Measurements from ENCODE around the gene TNRC6C. TPM values are rescaled to one million over a fixed set of nuclear protein-coding genes. Genes with fewer than 3 reads are reported as not detected.
A peak's percentile ranks its signal among the peaks of the same experiment; 100 is the strongest.

The TNRC6C gene
- total and polyA plus RNA-seq, 9 donors = 8.1 to 11.1 (median 8.8) TPM

- Histone ChIP-seq H3K27me3 (ENCODE audit: control insufficient read depth, insufficient read depth, low read length) (peaks cover 23% of the 10 kb centered on the region), H3K4me1 (ENCODE audit: control insufficient read depth, insufficient read depth, low read length) (peaks cover 6% of the 10 kb centered on the region), H3K27ac (ENCODE audit: low read length) (no peak overlapping the region), H3K36me3 (ENCODE audit: control insufficient read depth, insufficient read depth, low read length) (no peaks in the 10 kb centered on the region), H3K4me3 (ENCODE audit: low read length) (no peak overlapping the region), H3K9me3 (replicated peaks; ENCODE audit: control insufficient read depth, low read depth, low read length) (no peaks in the 10 kb centered on the region)
- peak; percentile 19 for DNase-seq
- WGBS (ENCODE audit: insufficient coverage) = 80% methylated on average over 2 of the region's 6 CpGs
These were observed 11.4 kb upstream of the TNRC6C start for GRCh38 chr17:77946900-77947645.

GRCh38 chr17:77948690-77949114 is 9.8 kb upstream of the TNRC6C start:
- Histone ChIP-seq H3K9me3 (replicated peaks; ENCODE audit: control insufficient read depth, low read depth, low read length) (no peaks in the 10 kb centered on the region), H3K27ac (ENCODE audit: low read length) (no peak overlapping the region), H3K4me3 (ENCODE audit: low read length) (no peak overlapping the region), H3K36me3 (ENCODE audit: control insufficient read depth, insufficient read depth, low read length) (no peaks in the 10 kb centered on the region), H3K27me3 (ENCODE audit: control insufficient read depth, insufficient read depth, low read length) (peaks cover 38% of the 10 kb centered on the region), H3K4me1 (ENCODE audit: control insufficient read depth, insufficient read depth, low read length) (peaks cover 6% of the 10 kb centered on the region)
- no CpG with 5 or more reads among the region's 3 CpGs for WGBS (ENCODE audit: insufficient coverage)
- DNase-seq = peak; percentile 26

- 46% methylated on average over 5 of the region's 5 CpGs for WGBS (ENCODE audit: insufficient coverage)
- DNase-seq = no peak
- no peak overlapping the region for H3K27ac ChIP-seq (ENCODE audit: low read length)
These were observed 7.4 kb upstream of the TNRC6C start for GRCh38 chr17:77951123-77951522.

GRCh38 chr17:77952368-77952767 is 6.1 kb upstream of the TNRC6C start:
- Histone ChIP-seq H3K9me3 (replicated peaks; ENCODE audit: control insufficient read depth, low read depth, low read length) (no peaks in the 10 kb centered on the region), H3K4me1 (ENCODE audit: control insufficient read depth, insufficient read depth, low read length) (no peaks in the 10 kb centered on the region), H3K36me3 (ENCODE audit: control insufficient read depth, insufficient read depth, low read length) (no peaks in the 10 kb centered on the region), H3K27me3 (ENCODE audit: control insufficient read depth, insufficient read depth, low read length) (peaks cover 54% of the 10 kb centered on the region), H3K27ac (ENCODE audit: low read length) (no peak overlapping the region), H3K4me3 (ENCODE audit: low read length) (no peak overlapping the region)
- no peak for DNase-seq
- 88% methylated on average over 4 of the region's 5 CpGs for WGBS (ENCODE audit: insufficient coverage)

More at GRCh38 chr17:77951123-77951522, 7.4 kb upstream of the TNRC6C start:
- H3K9me3 ChIP-seq (replicated peaks; ENCODE audit: control insufficient read depth, low read depth, low read length) = no peaks in the 10 kb centered on the region
- no peaks in the 10 kb centered on the region for H3K4me1 ChIP-seq (ENCODE audit: control insufficient read depth, insufficient read depth, low read length)
- H3K4me3 ChIP-seq (ENCODE audit: low read length) = no peak overlapping the region
- H3K36me3 ChIP-seq (ENCODE audit: control insufficient read depth, insufficient read depth, low read length) = no peaks in the 10 kb centered on the region
- peaks cover 44% of the 10 kb centered on the region for H3K27me3 ChIP-seq (ENCODE audit: control insufficient read depth, insufficient read depth, low read length)

GRCh38 chr17:77957235-77957856 is 1.2 kb upstream of the TNRC6C start:
- WGBS (ENCODE audit: insufficient coverage) = 7% methylated on average over 6 of the region's 24 CpGs
- Histone ChIP-seq H3K27ac (ENCODE audit: low read length) (no peak overlapping the region), H3K36me3 (ENCODE audit: control insufficient read depth, insufficient read depth, low read length) (no peaks in the 10 kb centered on the region), H3K27me3 (ENCODE audit: control insufficient read depth, insufficient read depth, low read length) (peaks cover 51% of the 10 kb centered on the region), H3K4me3 (ENCODE audit: low read length) (peak overlapping the region; percentile 70), H3K4me1 (ENCODE audit: control insufficient read depth, insufficient read depth, low read length) (peaks cover 14% of the 10 kb centered on the region), H3K9me3 (replicated peaks; ENCODE audit: control insufficient read depth, low read depth, low read length) (no peaks in the 10 kb centered on the region)
- DNase-seq = peak; percentile 35

- Histone ChIP-seq H3K4me1 (ENCODE audit: control insufficient read depth, insufficient read depth, low read length) (peaks cover 14% of the 10 kb centered on the region), H3K27me3 (ENCODE audit: control insufficient read depth, insufficient read depth, low read length) (peaks cover 37% of the 10 kb centered on the region), H3K36me3 (ENCODE audit: control insufficient read depth, insufficient read depth, low read length) (no peaks in the 10 kb centered on the region), H3K9me3 (replicated peaks; ENCODE audit: control insufficient read depth, low read depth, low read length) (no peaks in the 10 kb centered on the region), H3K27ac (ENCODE audit: low read length) (no peak overlapping the region), H3K4me3 (ENCODE audit: low read length) (no peak overlapping the region)
- under 1% methylated on average over 79 of the region's 79 CpGs for WGBS (ENCODE audit: insufficient coverage)
- no peak for DNase-seq
These were observed 218 bp downstream of the TNRC6C start for GRCh38 chr17:77958716-77959125.

- H3K4me1 ChIP-seq (ENCODE audit: control insufficient read depth, insufficient read depth, low read length) = peaks cover 14% of the 10 kb centered on the region
- H3K27ac ChIP-seq (ENCODE audit: low read length) = no peak overlapping the region
- WGBS (ENCODE audit: insufficient coverage) = under 1% methylated on average over 80 of the region's 92 CpGs
- H3K4me3 ChIP-seq (ENCODE audit: low read length) = peak overlapping the region; percentile 68
- H3K9me3 ChIP-seq (replicated peaks; ENCODE audit: control insufficient read depth, low read depth, low read length) = no peaks in the 10 kb centered on the region
- H3K36me3 ChIP-seq (ENCODE audit: control insufficient read depth, insufficient read depth, low read length) = no peaks in the 10 kb centered on the region
- H3K27me3 ChIP-seq (ENCODE audit: control insufficient read depth, insufficient read depth, low read length) = peaks cover 35% of the 10 kb centered on the region
- DNase-seq = peak; percentile 30
These were observed 823 bp downstream of the TNRC6C start for GRCh38 chr17:77959126-77959925.

GRCh38 chr17:77959926-77960521 is 1.5 kb downstream of the TNRC6C start:
- 10% methylated on average over 20 of the region's 23 CpGs for WGBS (ENCODE audit: insufficient coverage)
- peaks cover 29% of the 10 kb centered on the region for H3K27me3 ChIP-seq (ENCODE audit: control insufficient read depth, insufficient read depth, low read length)
- H3K27ac ChIP-seq (ENCODE audit: low read length) = no peak overlapping the region
- H3K36me3 ChIP-seq (ENCODE audit: control insufficient read depth, insufficient read depth, low read length) = no peaks in the 10 kb centered on the region
- no peaks in the 10 kb centered on the region for H3K9me3 ChIP-seq (replicated peaks; ENCODE audit: control insufficient read depth, low read depth, low read length)
- H3K4me3 ChIP-seq (ENCODE audit: low read length) = peak overlapping the region; percentile 68
- DNase-seq = peak; percentile 69
- H3K4me1 ChIP-seq (ENCODE audit: control insufficient read depth, insufficient read depth, low read length) = peaks cover 14% of the 10 kb centered on the region

GRCh38 chr17:77961741-77962140 is 3.2 kb downstream of the TNRC6C start:
- no CpG with 5 or more reads among the region's 4 CpGs for WGBS (ENCODE audit: insufficient coverage)
- Histone ChIP-seq H3K4me3 (ENCODE audit: low read length) (no peak overlapping the region), H3K4me1 (ENCODE audit: control insufficient read depth, insufficient read depth, low read length) (peaks cover 16% of the 10 kb centered on the region), H3K27me3 (ENCODE audit: control insufficient read depth, insufficient read depth, low read length) (peaks cover 19% of the 10 kb centered on the region), H3K9me3 (replicated peaks; ENCODE audit: control insufficient read depth, low read depth, low read length) (no peaks in the 10 kb centered on the region), H3K27ac (ENCODE audit: low read length) (no peak overlapping the region), H3K36me3 (ENCODE audit: control insufficient read depth, insufficient read depth, low read length) (no peaks in the 10 kb centered on the region)
- DNase-seq = peak; percentile 63

Data from muscle of leg (tissue), 11 donors.